Epithelial cell of proximal tubule (primary cell): ENCODE data around the gene NR2C2AP. TPM values are rescaled to one million over a fixed set of nuclear protein-coding genes. Genes with fewer than 3 reads are reported as not detected.
"Not testable (repeated sequence)": the region's sequence is repeated elsewhere in the genome, so short reads cannot be mapped to it uniquely, and the experiment has no call there.

Experiments
- DNase-seq: peaks from one replicate; pipeline ENCODE4 v3.0.0-alpha.2; 2011; ENCODE audit warnings: low read depth
- H3K4me3 ChIP-seq: 2 replicates; pipeline ENCODE4 v1.5.1; 2011; ENCODE audit warnings: low read depth, mild to moderate bottlenecking, low read length
- total RNA-seq: library from RNA; depleted of rRNA; stranded (reverse); fragments of >200 nt; gene quantifications from 2 replicates; pipeline ENCODE4 v1.2.3, GENCODE V29; 2015
- TF ChIP-seq, protein P1 (sequence below): conservative IDR thresholded peaks from 2 replicates; pipeline ENCODE4 v1.5.1; 2012; ENCODE audit warnings: low read depth, mild to moderate bottlenecking, low read length

Gene NR2C2AP
- total RNA-seq, 1 donor from 2014 or later = 25.9 TPM

DNA sequence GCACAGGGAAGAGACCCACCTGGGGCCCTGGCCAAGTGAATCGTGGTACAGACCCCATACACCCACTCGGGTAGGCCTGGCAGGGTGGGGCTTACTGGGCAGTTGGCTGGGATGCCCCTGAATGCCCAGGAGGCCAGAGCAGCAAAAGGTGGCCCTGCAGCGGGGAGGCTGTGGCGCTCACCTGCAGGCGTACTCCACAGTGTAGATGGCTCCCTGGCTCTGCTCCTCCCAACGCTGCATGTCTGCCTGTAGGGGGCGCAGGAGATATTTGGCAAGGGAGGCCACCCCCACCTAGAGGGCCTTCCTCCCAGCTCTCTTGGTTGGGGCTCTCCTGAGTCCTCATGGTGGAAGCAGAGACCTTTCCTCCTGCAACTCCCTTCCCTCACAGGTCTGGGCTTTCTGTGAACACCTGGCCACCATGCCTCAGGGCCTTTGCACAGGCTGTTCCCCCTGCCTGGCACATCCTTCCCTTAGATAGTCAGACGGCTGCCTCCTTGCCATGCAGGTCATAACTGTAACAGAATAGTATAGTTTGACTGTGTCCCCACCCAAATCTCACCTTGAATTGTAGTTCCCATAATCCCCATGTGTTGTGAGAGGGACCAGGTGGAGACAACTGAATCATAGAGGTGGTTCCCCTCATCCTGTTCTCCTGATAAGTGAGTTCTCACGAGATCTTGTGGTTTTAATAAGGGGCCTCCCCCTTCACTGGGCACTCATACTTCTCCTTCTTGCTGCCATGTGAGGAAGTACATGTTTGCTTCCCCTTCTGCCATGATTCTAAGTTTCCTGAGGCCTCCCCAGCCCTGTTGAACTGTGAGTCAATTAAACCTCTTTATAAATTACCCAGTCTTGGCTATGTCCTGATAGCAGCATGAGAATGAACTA is 17.1 kb downstream of the NR2C2AP start:
- H3K4me3 ChIP-seq = no peak overlapping the region
- TF ChIP-seq, protein P1, sequence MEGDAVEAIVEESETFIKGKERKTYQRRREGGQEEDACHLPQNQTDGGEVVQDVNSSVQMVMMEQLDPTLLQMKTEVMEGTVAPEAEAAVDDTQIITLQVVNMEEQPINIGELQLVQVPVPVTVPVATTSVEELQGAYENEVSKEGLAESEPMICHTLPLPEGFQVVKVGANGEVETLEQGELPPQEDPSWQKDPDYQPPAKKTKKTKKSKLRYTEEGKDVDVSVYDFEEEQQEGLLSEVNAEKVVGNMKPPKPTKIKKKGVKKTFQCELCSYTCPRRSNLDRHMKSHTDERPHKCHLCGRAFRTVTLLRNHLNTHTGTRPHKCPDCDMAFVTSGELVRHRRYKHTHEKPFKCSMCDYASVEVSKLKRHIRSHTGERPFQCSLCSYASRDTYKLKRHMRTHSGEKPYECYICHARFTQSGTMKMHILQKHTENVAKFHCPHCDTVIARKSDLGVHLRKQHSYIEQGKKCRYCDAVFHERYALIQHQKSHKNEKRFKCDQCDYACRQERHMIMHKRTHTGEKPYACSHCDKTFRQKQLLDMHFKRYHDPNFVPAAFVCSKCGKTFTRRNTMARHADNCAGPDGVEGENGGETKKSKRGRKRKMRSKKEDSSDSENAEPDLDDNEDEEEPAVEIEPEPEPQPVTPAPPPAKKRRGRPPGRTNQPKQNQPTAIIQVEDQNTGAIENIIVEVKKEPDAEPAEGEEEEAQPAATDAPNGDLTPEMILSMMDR = peak; percentile 74
- DNase-seq = no peak

DNA sequence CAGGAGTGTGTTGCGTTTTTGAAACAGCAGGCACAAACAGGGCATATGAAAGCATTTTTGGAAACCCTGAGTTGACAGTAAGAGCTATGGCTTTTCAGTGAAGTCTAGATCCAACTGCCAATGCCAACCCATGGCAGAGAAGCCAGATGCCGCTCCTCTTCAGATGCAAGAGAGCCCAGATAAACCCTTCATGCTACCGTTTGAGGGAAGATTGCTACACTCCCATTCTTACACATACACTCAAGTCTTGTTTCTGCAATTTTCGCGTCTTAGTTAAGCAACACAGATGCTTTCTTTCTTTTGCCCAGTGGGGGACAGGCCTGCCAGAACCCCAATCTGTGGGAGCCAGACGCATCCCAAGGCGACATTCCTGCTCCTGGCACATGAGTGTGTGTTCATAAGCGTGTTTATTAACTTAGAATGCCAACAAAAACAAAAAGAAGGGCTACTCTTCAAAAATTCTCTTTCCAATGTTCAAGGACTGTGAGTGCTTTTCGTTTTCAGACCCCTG is 21.7 kb downstream of the NR2C2AP start:
- no peak for DNase-seq
- TF ChIP-seq, protein P1 = no peak
- H3K4me3 ChIP-seq = no peak overlapping the region

DNA sequence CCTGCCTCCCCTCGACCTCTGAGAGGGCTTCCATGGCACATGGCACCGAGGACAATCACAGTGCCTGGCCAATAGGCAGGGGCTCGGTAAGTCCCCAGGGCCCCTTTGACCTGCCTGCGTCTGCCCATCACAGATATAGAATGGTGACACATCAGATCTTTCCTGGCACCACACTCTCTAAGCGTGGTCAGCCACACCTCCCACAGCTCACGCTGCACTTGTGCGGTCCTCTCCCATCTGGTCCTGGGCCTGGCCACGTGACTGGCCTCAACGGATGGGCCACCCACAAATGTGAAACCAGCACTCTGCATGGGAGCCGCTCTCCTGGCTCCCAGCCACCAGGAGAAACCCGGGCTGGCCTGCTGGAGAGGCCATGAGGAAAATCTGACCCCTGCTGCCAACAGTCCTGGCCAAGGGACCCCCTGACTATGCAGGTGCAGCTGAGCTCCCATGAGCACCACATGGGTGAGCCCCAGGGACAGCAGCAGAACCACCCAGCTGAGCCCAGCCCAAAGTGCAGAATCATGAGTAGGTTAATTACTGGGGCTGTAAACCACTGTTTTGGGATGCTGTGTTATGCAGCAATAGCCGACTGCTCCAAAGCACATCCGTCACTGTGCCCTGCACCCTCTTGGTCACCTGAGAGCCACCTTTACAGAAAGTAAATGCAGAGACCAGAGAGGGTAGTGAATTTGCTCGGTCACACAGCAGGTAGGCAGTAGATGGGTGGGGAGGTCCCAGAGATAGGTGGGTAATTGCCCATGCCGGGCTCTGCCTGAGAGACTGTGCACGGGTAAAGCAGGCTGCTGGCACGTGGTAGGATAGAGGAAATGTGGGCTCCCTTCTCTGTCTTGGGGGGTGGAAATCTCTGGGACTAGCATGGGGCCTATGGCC is 23.4 kb downstream of the NR2C2AP start:
- H3K4me3 ChIP-seq = no peak overlapping the region
- TF ChIP-seq, protein P1 = no peak
- no peak for DNase-seq

DNA sequence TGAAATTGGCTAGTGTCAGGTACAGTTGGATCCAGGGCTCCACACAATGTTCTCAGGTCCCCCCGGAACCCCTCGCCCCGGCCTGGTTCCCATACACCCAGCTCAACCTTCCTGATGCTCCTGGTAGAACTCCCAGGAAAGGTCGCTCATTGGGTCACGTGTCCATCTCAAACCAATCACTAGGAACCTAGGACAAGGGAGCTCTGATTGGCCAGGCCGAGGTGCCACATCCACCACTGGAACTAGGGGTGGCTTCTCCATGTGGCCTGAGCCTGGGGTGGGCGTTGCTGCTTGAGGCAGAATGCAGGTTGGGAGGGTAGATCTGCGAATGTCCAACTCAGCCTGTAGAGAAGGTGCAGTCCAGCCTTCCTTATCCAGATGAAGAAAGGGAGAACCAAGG is 26.3 kb downstream of the NR2C2AP start:
- no peak for DNase-seq
- TF ChIP-seq, protein P1 = no peak
- H3K4me3 ChIP-seq = no peak overlapping the region

DNA sequence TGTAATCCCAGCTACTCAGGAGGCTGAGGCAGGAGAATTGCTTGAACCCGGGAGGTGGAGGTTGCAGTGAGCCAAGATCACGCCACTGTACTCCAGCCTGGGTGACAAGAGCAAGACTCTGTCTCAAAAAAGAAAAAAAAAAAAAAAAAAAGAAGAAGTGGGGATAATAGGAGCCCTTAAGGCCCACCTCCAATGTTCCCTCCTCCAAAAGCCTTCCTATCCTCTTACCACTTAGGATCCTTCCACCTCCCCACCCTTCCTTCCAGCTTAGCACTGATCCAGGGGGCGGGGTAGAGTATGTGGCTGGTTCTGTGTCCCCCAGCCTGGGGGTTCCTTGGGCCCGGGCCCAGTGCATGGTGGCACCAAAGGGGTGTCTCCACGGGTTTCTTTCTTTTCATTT is 30.0 kb downstream of the NR2C2AP start:
- DNase-seq, H3K4me3 ChIP-seq: not testable (repeated sequence)

DNA sequence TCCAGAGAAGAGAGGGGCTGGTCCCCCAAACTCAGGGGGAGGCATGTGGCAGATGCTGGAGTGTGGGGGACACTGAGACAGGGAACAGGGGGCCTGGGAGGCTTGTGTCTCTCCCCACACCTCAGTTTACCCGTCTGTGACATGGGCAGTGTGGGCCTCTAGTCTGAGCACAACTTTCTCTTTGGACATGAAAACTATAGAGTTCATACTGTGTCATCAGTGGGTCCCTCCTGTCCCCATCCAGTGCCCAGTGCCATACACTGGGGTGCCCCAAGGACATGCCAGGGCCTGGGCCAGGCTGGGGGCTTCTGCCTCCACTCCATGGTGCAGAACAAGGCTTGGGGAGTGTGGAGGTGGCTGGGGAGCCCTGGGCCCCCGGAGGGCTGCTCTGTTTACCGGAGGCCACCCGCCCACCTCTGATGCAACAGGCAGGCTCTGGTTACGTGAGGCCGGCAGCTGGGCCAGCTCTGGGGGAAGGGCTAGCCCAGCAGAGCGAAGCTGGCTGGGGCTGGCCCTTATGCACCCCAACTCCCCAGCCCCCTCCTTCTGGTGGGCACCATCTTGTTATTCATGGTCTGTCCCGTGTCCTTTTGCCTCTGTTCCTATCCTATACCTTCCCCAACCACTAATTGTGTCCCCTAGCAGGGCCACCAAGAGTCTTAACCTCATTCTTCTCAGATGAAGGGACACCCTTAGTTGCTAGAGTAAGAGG is 31.2 kb downstream of the NR2C2AP start:
- no peak for DNase-seq
- no peak overlapping the region for H3K4me3 ChIP-seq
- TF ChIP-seq, protein P1 = no peak
